Fibroblast of villous mesenchyme (primary cell): Measurements from ENCODE around the gene CHST9. TPM values are rescaled to one million over a fixed set of nuclear protein-coding genes. Genes with fewer than 3 reads are reported as not detected.

ENCODE experiments used
- DNase-seq: peaks from one replicate; pipeline ENCODE4 v3.0.0-alpha.2; 2010; ENCODE audit warnings: low read depth
- H3K4me3 ChIP-seq: 2 replicates; pipeline ENCODE4 v1.5.1; 2011; ENCODE audit warnings: low read depth, mild to moderate bottlenecking, low read length
- CTCF ChIP-seq: IDR thresholded peaks from 2 replicates; pipeline ENCODE4 v1.5.1; 2012; ENCODE audit warnings: low read depth, mild to moderate bottlenecking, low read length; ENCODE audit not compliant: insufficient read depth
- total RNA-seq: library from RNA; depleted of rRNA; stranded (reverse); fragments of >200 nt; gene quantifications from 2 replicates; pipeline ENCODE4 v1.2.3, GENCODE V29; 2012

The CHST9 gene
- total RNA-seq, 1 donor: not detected

- H3K4me3 ChIP-seq: no peak overlapping the region
- DNase-seq: no peak
- TF ChIP-seq CTCF: no peak
Measured at GRCh38 chr18:26867471-26867870, 317.6 kb downstream of the CHST9 start.

DNA sequence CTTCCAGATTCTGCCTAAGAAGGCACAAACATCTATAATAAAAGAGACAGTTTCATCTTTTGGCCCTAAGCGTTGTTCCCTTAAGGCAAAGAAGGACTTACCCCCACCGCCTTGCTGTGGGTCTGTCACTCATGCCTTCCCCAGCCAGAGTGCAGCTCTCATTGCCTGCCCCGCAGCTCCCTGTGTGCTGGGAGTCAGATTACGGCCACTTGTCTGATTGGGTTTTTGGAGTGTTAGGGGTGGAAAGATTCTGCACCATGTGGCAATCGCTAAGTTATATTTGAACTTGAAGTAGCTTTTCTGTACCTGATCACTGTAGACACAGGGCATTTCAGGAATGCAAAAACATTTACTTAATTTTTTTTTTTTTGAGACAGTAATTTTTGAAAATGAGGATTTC, 319.6 kb downstream of the CHST9 start, which contains the start of gene AQP4:
Gene AQP4 (minus strand): TSS at position 151 of the 400 bp plus-strand sequence. CDS start 18 bp downstream, at position 133.
- no peak for DNase-seq
- no peak within 1 kb of the TSS for H3K4me3 ChIP-seq
- no peak for TF ChIP-seq CTCF

DNA sequence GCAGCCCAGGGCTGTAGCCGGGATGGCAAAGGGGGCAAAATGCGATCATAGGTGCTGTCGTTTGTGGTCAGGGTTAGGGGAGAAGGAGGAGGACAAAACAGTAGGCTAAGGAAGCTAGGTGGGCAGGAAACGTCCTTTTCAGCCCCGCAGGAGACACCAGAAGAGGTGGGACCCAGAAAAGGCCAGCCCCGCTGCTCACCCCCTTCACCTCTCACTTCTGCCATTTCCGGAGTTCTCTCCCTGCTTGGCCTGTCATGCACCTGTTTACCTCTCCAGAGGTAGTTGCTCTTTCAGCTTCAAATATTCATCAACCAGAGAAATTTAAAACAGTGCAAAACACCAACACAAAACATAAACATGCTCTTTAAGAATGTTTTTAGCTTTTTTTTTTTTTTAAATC, 320.4 kb downstream of the CHST9 start:
- H3K4me3 ChIP-seq: no peak overlapping the region
- DNase-seq: no peak
- TF ChIP-seq CTCF: no peak

- H3K4me3 ChIP-seq: no peak overlapping the region
- no peak for DNase-seq
- TF ChIP-seq CTCF: no peak
Measured at GRCh38 chr18:26863921-26864497, 321.1 kb downstream of the CHST9 start.

DNA sequence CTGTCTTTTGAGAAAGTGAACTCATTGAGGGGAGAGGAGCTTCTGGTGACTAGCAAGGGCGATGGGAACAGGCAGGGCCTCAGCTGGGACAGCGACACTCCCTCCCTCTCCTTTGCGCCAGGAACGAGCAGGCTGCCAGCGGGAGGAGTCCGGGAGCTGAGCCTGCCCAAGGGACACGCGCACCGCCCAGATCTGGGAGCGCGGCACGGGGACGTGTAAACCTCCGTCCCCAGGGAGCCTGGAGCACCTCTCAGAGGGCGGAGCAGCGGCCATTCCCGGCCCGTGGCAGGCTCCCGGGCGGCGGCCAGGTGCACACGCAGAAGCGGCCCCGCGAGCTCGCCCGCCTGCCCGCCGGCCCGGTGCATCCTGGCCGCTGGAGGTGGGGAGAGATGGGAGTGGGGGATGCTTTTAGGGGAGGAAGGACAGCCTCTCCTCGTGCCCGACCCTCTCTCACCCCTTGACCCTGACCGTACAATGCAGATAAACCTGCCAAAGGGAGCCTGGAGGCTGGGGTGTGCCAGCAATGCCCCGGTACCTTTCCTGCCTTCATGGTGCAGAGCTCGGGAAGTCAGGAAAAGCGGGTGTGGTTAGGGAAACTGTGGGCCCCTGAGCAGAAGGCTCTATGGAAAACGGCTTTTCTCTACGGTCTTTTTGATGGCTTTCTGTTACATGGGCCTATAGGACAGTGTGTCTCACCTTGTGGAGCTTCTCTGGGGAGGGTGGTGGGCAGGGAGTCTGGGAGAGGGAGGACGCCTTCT, 321.8 kb downstream of the CHST9 start:
- no peak overlapping the region for H3K4me3 ChIP-seq
- DNase-seq: no peak
- no peak for TF ChIP-seq CTCF

DNA sequence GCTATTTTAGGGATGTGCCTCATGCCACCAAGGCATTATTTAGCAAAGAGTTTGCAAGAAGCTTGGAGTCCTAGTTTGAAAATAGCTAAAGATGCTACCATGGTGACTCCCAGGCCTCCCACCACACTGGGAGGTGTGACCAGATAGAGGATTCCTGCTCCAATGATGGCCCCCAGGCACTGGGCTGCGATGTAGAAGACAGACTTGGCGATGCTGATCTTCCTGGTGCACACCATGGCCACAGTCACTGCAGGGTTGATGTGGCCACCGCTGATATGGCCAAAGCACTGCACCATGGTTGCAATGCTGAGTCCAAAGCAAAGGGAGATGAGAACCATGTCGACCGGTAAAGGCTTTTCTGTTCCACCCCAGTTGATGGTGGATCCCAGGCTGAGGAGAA, 323.0 kb downstream of the CHST9 start:
- no peak for TF ChIP-seq CTCF
- no peak overlapping the region for H3K4me3 ChIP-seq
- no peak for DNase-seq
